HG03469 (cell line): ENCODE results near the gene CCL24.
"Not testable (repeated sequence)": the region's sequence is repeated elsewhere in the genome, so short reads cannot be mapped to it uniquely, and the experiment has no call there.

Experiments used
- ATAC-seq: cut with Tn5 transposase; IDR thresholded peaks from one replicate; pipeline ENCODE4 v1.9.1; 2021; ENCODE audit warnings: mild to moderate bottlenecking, moderate library complexity, moderate number of reproducible peaks; ENCODE audit not compliant: unreplicated experiment

CCL24 gene

GRCh38 chr7:75820688-75821087 lies 7.1 kb upstream of the CCL24 start:
- no peak for ATAC-seq

GRCh38 chr7:75819711-75820110 lies 6.1 kb upstream of the CCL24 start:
- no peak for ATAC-seq

- no peak for ATAC-seq
Observed at GRCh38 chr7:75818472-75818871, 4.9 kb upstream of the CCL24 start.

GRCh38 chr7:75817116-75817515 lies 3.5 kb upstream of the CCL24 start:
- ATAC-seq: no peak

GRCh38 chr7:75815418-75816064 lies 1.9 kb upstream of the CCL24 start:
- ATAC-seq: no peak

- no peak for ATAC-seq
Observed at GRCh38 chr7:75814407-75814947, 871 bp upstream of the CCL24 start.

- no peak for ATAC-seq
Observed at GRCh38 chr7:75813084-75813483, 522 bp downstream of the CCL24 start.

- ATAC-seq: no peak
Observed at GRCh38 chr7:75811894-75812678, 1.5 kb downstream of the CCL24 start.

- no peak for ATAC-seq
Observed at GRCh38 chr7:75809396-75809795, 4.2 kb downstream of the CCL24 start.

- ATAC-seq: no peak
Observed at GRCh38 chr7:75808106-75808505, 5.5 kb downstream of the CCL24 start.

- no peak for ATAC-seq
Observed at GRCh38 chr7:75807452-75807851, 6.2 kb downstream of the CCL24 start.

GRCh38 chr7:75806560-75807307 lies 6.9 kb downstream of the CCL24 start:
- ATAC-seq: no peak

- no peak for ATAC-seq
Observed at GRCh38 chr7:75804705-75805104, 8.9 kb downstream of the CCL24 start.

- no peak for ATAC-seq
Observed at GRCh38 chr7:75804004-75804403, 9.6 kb downstream of the CCL24 start.

- ATAC-seq: no peak
Observed at GRCh38 chr7:75802552-75802821, 11.1 kb downstream of the CCL24 start.

GRCh38 chr7:75798770-75799169 lies 14.8 kb downstream of the CCL24 start:
- ATAC-seq: no peak

- no peak for ATAC-seq
Observed at GRCh38 chr7:75796420-75796819, 17.2 kb downstream of the CCL24 start.

- no peak for ATAC-seq
Observed at GRCh38 chr7:75795831-75796285, 17.7 kb downstream of the CCL24 start.

- no peak for ATAC-seq
Observed at GRCh38 chr7:75793676-75794075, 19.9 kb downstream of the CCL24 start.

- not testable (repeated sequence) for ATAC-seq
Observed at GRCh38 chr7:75792567-75792966, 21.0 kb downstream of the CCL24 start.

- no peak for ATAC-seq
Observed at GRCh38 chr7:75789361-75789924, 24.2 kb downstream of the CCL24 start.
